ENCODE data around the gene OR13G1.

Gene OR13G1

GRCh38 chr1:247642742-247643141, 36.8 kb downstream of the OR13G1 start:
- H2AFZ ChIP-seq (ENCODE audit: low read depth, low read length) = no peak overlapping the region
- H3K27me3 ChIP-seq (ENCODE audit: low read depth, low read length) = peaks cover 11% of the 10 kb centered on the region
- no peak for TF ChIP-seq EZH2phosphoT487 (IDR thresholded peaks at IDR 0.05; ENCODE audit: low read depth)
- TF ChIP-seq CTCF (IDR thresholded peaks at IDR 0.05; ENCODE audit: low read depth, low read length) = no peak
- no peak overlapping the region for H3K4me3 ChIP-seq (ENCODE audit: low read length)
- no peaks in the 10 kb centered on the region for H3K36me3 ChIP-seq (replicated peaks; ENCODE audit: low read depth, low read length)
- no peaks in the 10 kb centered on the region for H4K20me1 ChIP-seq (ENCODE audit: insufficient read depth, low read length)
- no peaks in the 10 kb centered on the region for H3K9me3 ChIP-seq (ENCODE audit: insufficient read depth, low read length)
- no peaks in the 10 kb centered on the region for H3K79me2 ChIP-seq (ENCODE audit: low read length)
- H3K27ac ChIP-seq (ENCODE audit: low read length) = no peak overlapping the region
- H3K9ac ChIP-seq (ENCODE audit: low read length) = no peak overlapping the region
- no peak overlapping the region for H3K4me2 ChIP-seq (ENCODE audit: low read length)
- H3K4me1 ChIP-seq (ENCODE audit: low read length) = no peaks in the 10 kb centered on the region

- H3K4me3 ChIP-seq (ENCODE audit: low read length) = no peak overlapping the region
- H3K27me3 ChIP-seq (ENCODE audit: low read depth, low read length) = 0 out of 2 replicates have a peak, but pooled peaks cover 10% of the 10 kb centered on the region
- no peaks in the 10 kb centered on the region for H4K20me1 ChIP-seq (ENCODE audit: insufficient read depth, low read length)
- no peaks in the 10 kb centered on the region for H3K9me3 ChIP-seq (ENCODE audit: insufficient read depth, low read length)
- no peak overlapping the region for H2AFZ ChIP-seq (ENCODE audit: low read depth, low read length)
- TF ChIP-seq CTCF (IDR thresholded peaks at IDR 0.05; ENCODE audit: low read depth, low read length) = no peak
- no peak for TF ChIP-seq EZH2phosphoT487 (IDR thresholded peaks at IDR 0.05; ENCODE audit: low read depth)
- no peaks in the 10 kb centered on the region for H3K79me2 ChIP-seq (ENCODE audit: low read length)
- H3K9ac ChIP-seq (ENCODE audit: low read length) = no peak overlapping the region
- no peak overlapping the region for H3K27ac ChIP-seq (ENCODE audit: low read length)
- H3K4me1 ChIP-seq (ENCODE audit: low read length) = no peaks in the 10 kb centered on the region
- H3K4me2 ChIP-seq (ENCODE audit: low read length) = no peak overlapping the region
- H3K36me3 ChIP-seq (replicated peaks; ENCODE audit: low read depth, low read length) = no peaks in the 10 kb centered on the region
Observed at GRCh38 chr1:247639381-247639981, 40.1 kb downstream of the OR13G1 start.

GRCh38 chr1:247638781-247639180, 40.8 kb downstream of the OR13G1 start:
- no peak for TF ChIP-seq CTCF (IDR thresholded peaks at IDR 0.05; ENCODE audit: low read depth, low read length)
- TF ChIP-seq EZH2phosphoT487 (IDR thresholded peaks at IDR 0.05; ENCODE audit: low read depth) = no peak
- 0 out of 2 replicates have a peak, but pooled peaks cover 10% of the 10 kb centered on the region for H3K27me3 ChIP-seq (ENCODE audit: low read depth, low read length)
- no peaks in the 10 kb centered on the region for H3K4me1 ChIP-seq (ENCODE audit: low read length)
- H3K9ac ChIP-seq (ENCODE audit: low read length) = no peak overlapping the region
- H3K9me3 ChIP-seq (ENCODE audit: insufficient read depth, low read length) = no peaks in the 10 kb centered on the region
- H2AFZ ChIP-seq (ENCODE audit: low read depth, low read length) = no peak overlapping the region
- no peaks in the 10 kb centered on the region for H3K36me3 ChIP-seq (replicated peaks; ENCODE audit: low read depth, low read length)
- no peak overlapping the region for H3K27ac ChIP-seq (ENCODE audit: low read length)
- H3K4me3 ChIP-seq (ENCODE audit: low read length) = no peak overlapping the region
- no peak overlapping the region for H3K4me2 ChIP-seq (ENCODE audit: low read length)
- no peaks in the 10 kb centered on the region for H3K79me2 ChIP-seq (ENCODE audit: low read length)
- H4K20me1 ChIP-seq (ENCODE audit: insufficient read depth, low read length) = no peaks in the 10 kb centered on the region

GRCh38 chr1:247638011-247638410, 41.5 kb downstream of the OR13G1 start:
- Histone ChIP-seq H3K4me1 (ENCODE audit: low read length) (no peaks in the 10 kb centered on the region), H4K20me1 (ENCODE audit: insufficient read depth, low read length) (no peaks in the 10 kb centered on the region), H3K27me3 (ENCODE audit: low read depth, low read length) (0 out of 2 replicates have a peak, but pooled peaks cover 10% of the 10 kb centered on the region), H3K79me2 (ENCODE audit: low read length) (no peaks in the 10 kb centered on the region), H3K27ac (ENCODE audit: low read length) (no peak overlapping the region), H3K4me3 (ENCODE audit: low read length) (no peak overlapping the region), H3K9ac (ENCODE audit: low read length) (no peak overlapping the region), H3K36me3 (replicated peaks; ENCODE audit: low read depth, low read length) (no peaks in the 10 kb centered on the region), H2AFZ (ENCODE audit: low read depth, low read length) (no peak overlapping the region), H3K9me3 (ENCODE audit: insufficient read depth, low read length) (no peaks in the 10 kb centered on the region), H3K4me2 (ENCODE audit: low read length) (no peak overlapping the region)
- TF ChIP-seq EZH2phosphoT487 (IDR thresholded peaks at IDR 0.05; ENCODE audit: low read depth) (no peak), CTCF (IDR thresholded peaks at IDR 0.05; ENCODE audit: low read depth, low read length) (no peak)
